ENCODE data around the gene ARL2BP. TPM values are rescaled to one million over a fixed set of nuclear protein-coding genes. Genes with fewer than 3 reads are reported as not detected.

Gene ARL2BP
- total and polyA plus RNA-seq, 3 experiments from 2014 or later = 29.9 to 112 (median 30.1) TPM

GRCh38 chr16:57299719-57300386, 54.8 kb downstream of the ARL2BP start:
- Mint-ChIP-seq H3K27me3 (peaks cover 0 to 2% of the 10 kb centered on the region in 2 donors), H3K9me3 (no peaks in the 10 kb centered on the region), H3K27ac (no peak overlapping the region), H3K36me3 (no peaks in the 10 kb centered on the region), H3K4me3 (no peak overlapping the region), H3K4me1 (peaks cover 15 to 21% (median 19%) of the 10 kb centered on the region in 3 donors)
- H3K4me3 ChIP-seq (ENCODE audit: low read length) = peak overlapping the region; percentile 64
- no peaks in the 10 kb centered on the region for H3K36me3 ChIP-seq (ENCODE audit: insufficient read depth, low read length)
- H3K27me3 ChIP-seq (ENCODE audit: insufficient read depth, low read length, poor library complexity, severe bottlenecking) = no peaks in the 10 kb centered on the region
- POLR2A ChIA-PET = interaction anchor here (0.6 to 1.6 kb wide), 6 partner anchors 10 to 163 kb away, joined by 3 to 5 read pairs (median 3); partner anchors contain the start of gene POLR2C
- H3K4me1 ChIP-seq (ENCODE audit: insufficient read depth, low read length) = peaks cover 26% of the 10 kb centered on the region
- H3K27ac ChIP-seq (ENCODE audit: low read depth, low read length) = peak overlapping the region; percentile 68
- peak; percentile 70 to 93 (median 85) for DNase-seq
- H3K9me3 ChIP-seq (ENCODE audit: low read length) = no peaks in the 10 kb centered on the region
- CTCF ChIA-PET = interaction anchor here (0.6 to 10.0 kb wide), 15 partner anchors 9 to 187 kb away, joined by 3 to 127 read pairs (median 3); partner anchors contain the start of genes ARL2BP, CIAPIN1, COQ9 and POLR2C

GRCh38 chr16:57300387-57301125, 55.5 kb downstream of the ARL2BP start:
- Mint-ChIP-seq H3K36me3 (no peaks in the 10 kb centered on the region), H3K4me3 (no peak overlapping the region), H3K27me3 (peaks cover 2 to 4% of the 10 kb centered on the region in 2 donors), H3K9me3 (no peaks in the 10 kb centered on the region), H3K4me1 (peaks cover 15 to 21% (median 19%) of the 10 kb centered on the region in 3 donors), H3K27ac (peak overlapping the region in 1 of 8 donors; percentile 32)
- Histone ChIP-seq H3K27ac (ENCODE audit: low read depth, low read length) (peak overlapping the region; percentile 68), H3K4me1 (ENCODE audit: insufficient read depth, low read length) (peaks cover 26% of the 10 kb centered on the region), H3K9me3 (ENCODE audit: low read length) (no peaks in the 10 kb centered on the region), H3K36me3 (ENCODE audit: insufficient read depth, low read length) (no peaks in the 10 kb centered on the region), H3K4me3 (ENCODE audit: low read length) (peak overlapping the region; percentile 64), H3K27me3 (ENCODE audit: insufficient read depth, low read length, poor library complexity, severe bottlenecking) (no peaks in the 10 kb centered on the region)
- POLR2A ChIA-PET = interaction anchor here (0.6 to 1.6 kb wide), 4 partner anchors 20 to 162 kb away, joined by 3 to 5 read pairs (median 4); partner anchors contain the start of gene POLR2C
- peak; percentile 96 to 100 (median 99) for DNase-seq
- CTCF ChIA-PET = interaction anchor here (0.6 to 10.0 kb wide), 16 partner anchors 16 to 234 kb away, joined by 3 to 127 read pairs (median 3); partner anchors contain the start of genes ARL2BP, CIAPIN1, COQ9 and POLR2C

- no peak for DNase-seq
- H3K27me3 ChIP-seq (ENCODE audit: insufficient read depth, low read length, poor library complexity, severe bottlenecking) = no peaks in the 10 kb centered on the region
- H3K9me3 Mint-ChIP-seq = no peaks in the 10 kb centered on the region
- no peaks in the 10 kb centered on the region for H3K36me3 ChIP-seq (ENCODE audit: insufficient read depth, low read length)
- peaks cover 15 to 21% (median 19%) of the 10 kb centered on the region in 3 donors for H3K4me1 Mint-ChIP-seq
- POLR2A ChIA-PET = no interaction called here
- H3K4me3 Mint-ChIP-seq = peak overlapping the region in 2 of 7 donors; percentile 18 to 19
- peaks cover 26% of the 10 kb centered on the region for H3K4me1 ChIP-seq (ENCODE audit: insufficient read depth, low read length)
- H3K4me3 ChIP-seq (ENCODE audit: low read length) = peak overlapping the region; percentile 17
- H3K27ac Mint-ChIP-seq = peak overlapping the region in 3 of 8 donors; percentile 32 to 68 (median 50)
- no peaks in the 10 kb centered on the region for H3K36me3 Mint-ChIP-seq
- H3K27ac ChIP-seq (ENCODE audit: low read depth, low read length) = no peak overlapping the region
- peaks cover 2 to 4% of the 10 kb centered on the region in 2 donors for H3K27me3 Mint-ChIP-seq
- CTCF ChIA-PET = interaction anchor here (0.7 to 10.0 kb wide), 13 partner anchors 112 to 234 kb away, joined by 3 to 127 read pairs (median 4); partner anchors contain the start of genes CIAPIN1, COQ9 and POLR2C
- no peaks in the 10 kb centered on the region for H3K9me3 ChIP-seq (ENCODE audit: low read length)
These were observed 56.2 kb downstream of the ARL2BP start for GRCh38 chr16:57301126-57301817.

Other genes with a start within 250 kb of the ARL2BP start
- 1 to 10 TPM; 9.4 TPM for gene CPNE2, start 152.7 kb upstream of the ARL2BP start, total RNA-seq
- gene CPNE2, start 152.7 kb upstream of the ARL2BP start, polyA plus RNA-seq = 90.4 TPM
- gene PSME3IP1, start 59.2 kb upstream of the ARL2BP start, total RNA-seq = 100 to 1,000 TPM; 103 to 111 TPM
- 62.3 TPM for gene PSME3IP1, start 59.2 kb upstream of the ARL2BP start, polyA plus RNA-seq
- gene RSPRY1, start 58.9 kb upstream of the ARL2BP start, total RNA-seq = 10 to 100 TPM; 33.3 to 36.6 TPM
- gene RSPRY1, start 58.9 kb upstream of the ARL2BP start, polyA plus RNA-seq = 41.0 TPM
- under 1 TPM in 1 of 2 experiments, not detected in 1; 0.49 TPM for gene PLLP, start 39.4 kb downstream of the ARL2BP start, total RNA-seq
- 0.72 TPM for gene PLLP, start 39.4 kb downstream of the ARL2BP start, polyA plus RNA-seq
- 10 to 100 TPM; 49.5 to 52.6 TPM for gene CCL22, start 113.5 kb downstream of the ARL2BP start, total RNA-seq
- gene CCL22, start 113.5 kb downstream of the ARL2BP start, polyA plus RNA-seq = not detected
- gene CX3CL1, start 127.2 kb downstream of the ARL2BP start, total RNA-seq = not detected
- not detected for gene CX3CL1, start 127.2 kb downstream of the ARL2BP start, polyA plus RNA-seq
- gene CCL17, start 159.5 kb downstream of the ARL2BP start, total RNA-seq = 10 to 100 TPM; 18.6 to 18.9 TPM
- gene CCL17, start 159.5 kb downstream of the ARL2BP start, polyA plus RNA-seq = not detected
- 10 to 100 TPM; 79.0 to 81.1 TPM for gene CIAPIN1, start 202.1 kb downstream of the ARL2BP start, total RNA-seq
- 52.0 TPM for gene CIAPIN1, start 202.1 kb downstream of the ARL2BP start, polyA plus RNA-seq
- 10 to 100 TPM; 50.5 to 51.9 TPM for gene COQ9, start 202.2 kb downstream of the ARL2BP start, total RNA-seq
- 28.4 TPM for gene COQ9, start 202.2 kb downstream of the ARL2BP start, polyA plus RNA-seq
- 10 to 100 TPM; 92.3 to 95.0 TPM for gene POLR2C, start 217.4 kb downstream of the ARL2BP start, total RNA-seq
- 36.1 TPM for gene POLR2C, start 217.4 kb downstream of the ARL2BP start, polyA plus RNA-seq
- gene DOK4, start 241.2 kb downstream of the ARL2BP start, total RNA-seq = 1 to 10 TPM; 6.8 to 7.0 TPM
- gene DOK4, start 241.2 kb downstream of the ARL2BP start, polyA plus RNA-seq = 3.3 TPM